DMS153 treated with DMSO at 0.1 percent for 48 hours (cell line): ENCODE measurements around the gene CRAMP1.
"Not testable (repeated sequence)": the region's sequence is repeated elsewhere in the genome, so short reads cannot be mapped to it uniquely, and the experiment has no call there.

Experiments
- DNase-seq: peaks from one replicate; lab custom pipeline; 2025; ENCODE audit not compliant: unreplicated experiment; lab: John Stamatoyannopoulos, UW

The CRAMP1 gene

GRCh38 chr16:1612320-1613111 is at the start of gene CRAMP1:
CRAMP1 (plus strand) TSS chr16:1612360; CDS start chr16:1614640, 2,280 bp downstream.
- no peak for DNase-seq

GRCh38 chr16:1563786-1564185 is 48.4 kb upstream of the CRAMP1 start:
- no peak for DNase-seq

GRCh38 chr16:1564325-1564724 is 47.8 kb upstream of the CRAMP1 start:
- no peak for DNase-seq

GRCh38 chr16:1565083-1565805 is 46.9 kb upstream of the CRAMP1 start:
- no peak for DNase-seq

- no peak for DNase-seq
These were observed 44.2 kb upstream of the CRAMP1 start for GRCh38 chr16:1567988-1568387.

- DNase-seq = no peak
These were observed 41.0 kb upstream of the CRAMP1 start for GRCh38 chr16:1571012-1571671.

GRCh38 chr16:1572673-1573072 is 39.5 kb upstream of the CRAMP1 start:
- DNase-seq = no peak

GRCh38 chr16:1573301-1573700 is 38.9 kb upstream of the CRAMP1 start:
- no peak for DNase-seq

GRCh38 chr16:1575578-1575977 is 36.6 kb upstream of the CRAMP1 start:
- DNase-seq = no peak

GRCh38 chr16:1579214-1579613 is 32.9 kb upstream of the CRAMP1 start:
- DNase-seq = no peak

- DNase-seq = no peak
These were observed 31.9 kb upstream of the CRAMP1 start for GRCh38 chr16:1580256-1580655.

- DNase-seq = no peak
These were observed 31.2 kb upstream of the CRAMP1 start for GRCh38 chr16:1580956-1581355.

GRCh38 chr16:1581804-1582203 is 30.4 kb upstream of the CRAMP1 start:
- no peak for DNase-seq

- DNase-seq = no peak
These were observed 29.0 kb upstream of the CRAMP1 start for GRCh38 chr16:1583180-1583579.

- DNase-seq = no peak
These were observed 27.2 kb upstream of the CRAMP1 start for GRCh38 chr16:1584926-1585484.

- no peak for DNase-seq
These were observed 21.8 kb upstream of the CRAMP1 start for GRCh38 chr16:1590366-1590765.

GRCh38 chr16:1590930-1591705 is 21.0 kb upstream of the CRAMP1 start:
- DNase-seq = no peak

GRCh38 chr16:1592446-1592845 is 19.7 kb upstream of the CRAMP1 start:
- no peak for DNase-seq

- DNase-seq = not testable (repeated sequence)
These were observed 16.6 kb upstream of the CRAMP1 start for GRCh38 chr16:1595511-1595910.

GRCh38 chr16:1596516-1596915 is 15.6 kb upstream of the CRAMP1 start:
- DNase-seq = no peak

GRCh38 chr16:1597154-1597553 is 15.0 kb upstream of the CRAMP1 start:
- no peak for DNase-seq
